HepG2 (cell line): Measurements from ENCODE around the gene TALDO1. TPM values are rescaled to one million over a fixed set of nuclear protein-coding genes. Genes with fewer than 3 reads are reported as not detected.

ENCODE experiments used
- EP300 ChIP-seq, 3 experiments: sonication (generic) in 1 of 3; formaldehyde crosslinking in 1 of 3; IDR thresholded peaks; 2 replicates each; pipeline versions ENCODE4 v1.5.1 to v1.6.1; 2011 to 2020; ENCODE audit warnings: low read depth in 2 of 3, low read length in 2 of 3, borderline replicate concordance in 1 of 3, improper control_type of control experiment in 1 of 3, mild to moderate bottlenecking in 1 of 3, missing genetic modification reagents in 1 of 3, moderate library complexity in 1 of 3
- FIP1L1 ChIP-seq: fragments of 200-400 bp; formaldehyde crosslinking; IDR thresholded peaks from 2 replicates; pipeline ENCODE4 v1.6.1; 2018; ENCODE audit warnings: low read depth, mild to moderate bottlenecking, low read length, moderate library complexity, borderline replicate concordance; ENCODE audit not compliant: insufficient read depth
- KLF16 ChIP-seq, 2 experiments: sonication (generic) in 1 of 2; formaldehyde crosslinking in 1 of 2; IDR thresholded peaks; 2 replicates each; pipeline versions ENCODE4 v1.6.1 to v1.8.0; 2016 to 2023; ENCODE audit warnings: missing genetic modification reagents in 2 of 2, missing compliant biosample characterization in 1 of 2
- KMT2A ChIP-seq: sonication (generic); formaldehyde crosslinking; IDR thresholded peaks from 2 replicates; pipeline ENCODE4 v1.4.0; 2020; ENCODE audit warnings: missing genetic modification reagents
- MED13 ChIP-seq: sonication (generic); formaldehyde crosslinking; IDR thresholded peaks from 2 replicates; pipeline ENCODE4 v1.5.0; 2020; ENCODE audit warnings: missing genetic modification reagents
- NAIF1 ChIP-seq: sonication (generic); formaldehyde crosslinking; IDR thresholded peaks from 2 replicates; pipeline ENCODE4 v1.5.0; 2020; ENCODE audit warnings: mild to moderate bottlenecking, missing genetic modification reagents, borderline replicate concordance
- PRDM15 ChIP-seq: sonication (generic); formaldehyde crosslinking; IDR thresholded peaks from 2 replicates; pipeline ENCODE4 v1.4.0; 2020; ENCODE audit warnings: missing genetic modification reagents
- RBM39 ChIP-seq: fragments of 200-400 bp; formaldehyde crosslinking; IDR thresholded peaks from one replicate; pipeline ENCODE4 v1.6.1; 2018; ENCODE audit warnings: antibody characterized with exemption, mild to moderate bottlenecking, low read depth, low read length; ENCODE audit not compliant: poor library complexity, severe bottlenecking
- SMARCE1 ChIP-seq: fragments of 450-650 bp; IDR thresholded peaks from 2 replicates; pipeline ENCODE4 v1.6.1; 2017; ENCODE audit warnings: borderline replicate concordance
- TBX3 ChIP-seq: fragments of 450-650 bp; IDR thresholded peaks from 2 replicates; pipeline ENCODE4 v1.6.1; 2017; ENCODE audit warnings: antibody characterized with exemption, mild to moderate bottlenecking, inconsistent platforms, borderline replicate concordance
- ZBTB2 ChIP-seq: sonication (generic); formaldehyde crosslinking; IDR thresholded peaks from 2 replicates; pipeline ENCODE4 v1.8.0; 2022; ENCODE audit warnings: low read depth, missing genetic modification reagents
- ZNF225 ChIP-seq: sonication (generic); formaldehyde crosslinking; IDR thresholded peaks from 2 replicates; pipeline ENCODE4 v1.4.0; 2020; ENCODE audit warnings: mild to moderate bottlenecking, missing genetic modification reagents
- ZNF33A ChIP-seq: sonication (generic); formaldehyde crosslinking; IDR thresholded peaks from 2 replicates; pipeline ENCODE4 v1.5.1; 2020; ENCODE audit warnings: missing genetic modification reagents, mild to moderate bottlenecking, moderate library complexity, borderline replicate concordance
- polyA plus RNA-seq, 8 experiments: library from polyadenylated mRNA; depleted of rRNA in 3 of 8; stranded (reverse) in 7 of 8; unstranded in 1 of 8; fragments of >200 nt; fragmentation: Illumina TruSeq in 4 of 8; extraction: Trizol in 4 of 8; gene quantifications; 2 replicates each; pipeline versions ENCODE4 v1.2.1 to v1.2.3, GENCODE V29; 2011 to 2016; ENCODE audit warnings: low read depth in 4 of 8, missing spikeins in 1 of 8, mixed read lengths in 1 of 8; ENCODE audit not compliant: insufficient read depth in 1 of 8
- total RNA-seq, 5 experiments: library from RNA; depleted of rRNA; stranded (reverse); fragments of >200 nt; fragmentation: Illumina TruSeq; extraction: Trizol; gene quantifications; 2 replicates each; pipeline ENCODE4 v1.2.3, GENCODE V29; 2016; ENCODE audit warnings: low read depth in 1 of 5
- TF ChIP-seq, protein P1 (sequence below): sonication (generic); formaldehyde crosslinking; IDR thresholded peaks from 2 replicates; pipeline ENCODE4 v1.8.0; 2022; ENCODE audit warnings: missing genetic modification reagents, low read depth, mild to moderate bottlenecking, borderline replicate concordance
- TF ChIP-seq, protein P2 (sequence below): sonication (generic); formaldehyde crosslinking; IDR thresholded peaks from 2 replicates; pipeline ENCODE4 v1.4.0; 2020; ENCODE audit warnings: missing genetic modification reagents
- TF ChIP-seq, protein P3 (sequence below), 2 experiments: sonication (generic) in 1 of 2; formaldehyde crosslinking in 1 of 2; IDR thresholded peaks; 2 replicates each; pipeline versions ENCODE4 v1.4.0 to v1.6.1; 2018 to 2020; ENCODE audit warnings: missing genetic modification reagents in 2 of 2, borderline replicate concordance in 1 of 2, low read depth in 1 of 2, mild to moderate bottlenecking in 1 of 2, missing biosample characterization in 1 of 2

The TALDO1 gene
- total and polyA plus RNA-seq, 2 of the 13 experiments (the other 11 are each of a cell fraction or from before 2014, with no cell fraction given): 107 to 240 TPM

DNA sequence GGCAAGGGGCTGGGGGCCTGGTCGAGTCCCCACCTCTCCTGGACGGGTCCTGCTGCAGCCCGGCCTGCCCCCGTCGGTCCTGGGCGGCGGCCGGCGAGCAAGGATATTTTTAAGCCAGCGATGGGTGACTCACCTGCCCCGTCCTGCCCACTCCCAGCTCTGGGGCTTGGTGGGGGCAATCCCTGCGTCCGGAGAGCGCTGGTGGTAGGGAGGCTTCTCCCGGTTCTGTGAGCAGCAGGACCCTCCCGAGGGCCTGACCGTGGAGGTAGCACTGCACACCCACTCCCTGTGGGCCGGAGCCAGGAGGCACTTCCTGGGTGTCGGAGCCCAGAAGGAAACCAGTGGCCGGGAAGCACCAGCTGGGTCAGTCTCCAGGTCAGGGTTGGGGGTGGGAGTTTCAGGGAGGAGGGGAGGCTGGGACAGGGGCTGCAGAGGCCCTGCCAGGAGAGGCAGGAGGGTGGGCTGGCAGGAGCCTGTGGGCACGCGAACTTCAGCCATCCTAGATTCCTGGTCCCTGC is 40.8 kb upstream of the TALDO1 start (continued):
- TF ChIP-seq ZBTB2 (no peak; the same call in 1 of the 2 replicates), TBX3 (no peak), SMARCE1 (no peak), KMT2A (0 out of 2 replicates have a peak, but pooled peaks have one; percentile 8), ZNF225 (CRISPR knock-in tag) (0 out of 2 replicates have a peak, but pooled peaks have one; percentile 22), RBM39 (no peak), FIP1L1 (no peak; the same call in 1 of the 2 replicates), MED13 (CRISPR knock-in tag) (0 out of 2 replicates have a peak, but pooled peaks have one; percentile 12), NAIF1 (no peak), ZNF33A (CRISPR knock-in tag) (0 out of 2 replicates have a peak, but pooled peaks have one; percentile 52), EP300 (IDR thresholded peaks at IDR 0.05; ENCODE audit: low read depth in 2 of 2, low read length in 2 of 2) (0 out of 4 replicates have a peak, but pooled peaks of 1 of the 2 experiments have one; percentile 26), EP300 (CRISPR knock-in tag; IDR thresholded peaks at IDR 0.05; ENCODE audit: borderline replicate concordance) (peak; percentile 19; the same call in 1 of the 2 replicates), KLF16 (CRISPR knock-in tag; IDR thresholded peaks at IDR 0.05) (0 out of 4 replicates have a peak, but pooled peaks of 1 of the 2 experiments have one; percentile 16), PRDM15 (0 out of 2 replicates have a peak, but pooled peaks have one; percentile 15)
- TF ChIP-seq, protein P1, sequence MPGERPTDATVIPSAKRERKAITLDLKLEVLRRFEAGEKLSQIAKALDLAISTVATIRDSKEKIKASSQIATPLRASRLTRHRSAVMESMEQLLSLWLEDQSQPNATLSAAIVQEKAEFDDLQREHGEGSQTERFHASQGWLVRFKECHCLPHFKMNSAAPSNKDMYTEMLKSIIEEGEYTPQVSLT (CRISPR knock-in tag): no peak
- TF ChIP-seq, protein P2, sequence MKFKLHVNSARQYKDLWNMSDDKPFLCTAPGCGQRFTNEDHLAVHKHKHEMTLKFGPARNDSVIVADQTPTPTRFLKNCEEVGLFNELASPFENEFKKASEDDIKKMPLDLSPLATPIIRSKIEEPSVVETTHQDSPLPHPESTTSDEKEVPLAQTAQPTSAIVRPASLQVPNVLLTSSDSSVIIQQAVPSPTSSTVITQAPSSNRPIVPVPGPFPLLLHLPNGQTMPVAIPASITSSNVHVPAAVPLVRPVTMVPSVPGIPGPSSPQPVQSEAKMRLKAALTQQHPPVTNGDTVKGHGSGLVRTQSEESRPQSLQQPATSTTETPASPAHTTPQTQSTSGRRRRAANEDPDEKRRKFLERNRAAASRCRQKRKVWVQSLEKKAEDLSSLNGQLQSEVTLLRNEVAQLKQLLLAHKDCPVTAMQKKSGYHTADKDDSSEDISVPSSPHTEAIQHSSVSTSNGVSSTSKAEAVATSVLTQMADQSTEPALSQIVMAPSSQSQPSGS (CRISPR knock-in tag): 0 out of 2 replicates have a peak, but pooled peaks have one; percentile 2
- TF ChIP-seq, protein P3, sequence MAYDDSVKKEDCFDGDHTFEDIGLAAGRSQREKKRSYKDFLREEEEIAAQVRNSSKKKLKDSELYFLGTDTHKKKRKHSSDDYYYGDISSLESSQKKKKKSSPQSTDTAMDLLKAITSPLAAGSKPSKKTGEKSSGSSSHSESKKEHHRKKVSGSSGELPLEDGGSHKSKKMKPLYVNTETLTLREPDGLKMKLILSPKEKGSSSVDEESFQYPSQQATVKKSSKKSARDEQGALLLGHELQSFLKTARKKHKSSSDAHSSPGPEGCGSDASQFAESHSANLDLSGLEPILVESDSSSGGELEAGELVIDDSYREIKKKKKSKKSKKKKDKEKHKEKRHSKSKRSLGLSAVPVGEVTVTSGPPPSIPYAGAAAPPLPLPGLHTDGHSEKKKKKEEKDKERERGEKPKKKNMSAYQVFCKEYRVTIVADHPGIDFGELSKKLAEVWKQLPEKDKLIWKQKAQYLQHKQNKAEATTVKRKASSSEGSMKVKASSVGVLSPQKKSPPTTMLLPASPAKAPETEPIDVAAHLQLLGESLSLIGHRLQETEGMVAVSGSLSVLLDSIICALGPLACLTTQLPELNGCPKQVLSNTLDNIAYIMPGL (CRISPR knock-in tag; IDR thresholded peaks at IDR 0.05; ENCODE audit: borderline replicate concordance in 1 of 2, low read depth in 1 of 2): peak; percentile 3 to 71; a peak in 1 of 4 replicates
